Activated gamma-delta T cell treated with Interleukin-2 at 50 U/mL for 16 hours (primary cell): ENCODE data around the gene CENPW.

Experiments
- DNase-seq: peaks from one replicate; pipeline ENCODE4 v3.0.0-alpha.2; 2020

CENPW gene

GRCh38 chr6:126374372-126374771 is 34.5 kb downstream of the CENPW start:
- no peak for DNase-seq

- DNase-seq: no peak
Measured at GRCh38 chr6:126376682-126377081, 36.8 kb downstream of the CENPW start.

- no peak for DNase-seq
Measured at GRCh38 chr6:126377594-126378153, 37.8 kb downstream of the CENPW start.

GRCh38 chr6:126380072-126380583 is 40.2 kb downstream of the CENPW start:
- DNase-seq: no peak

- DNase-seq: no peak
Measured at GRCh38 chr6:126381498-126381897, 41.6 kb downstream of the CENPW start.

GRCh38 chr6:126383203-126383602 is 43.3 kb downstream of the CENPW start:
- DNase-seq: no peak

- no peak for DNase-seq
Measured at GRCh38 chr6:126385536-126385935, 45.6 kb downstream of the CENPW start.

GRCh38 chr6:126388104-126388598 is 48.2 kb downstream of the CENPW start:
- no peak for DNase-seq

GRCh38 chr6:126396131-126396530 is 56.2 kb downstream of the CENPW start:
- DNase-seq: no peak
